ENCODE measurements around the gene KIAA0930.

KIAA0930 gene

GRCh38 chr22:45157907-45158306, 82.8 kb downstream of the KIAA0930 start:
- Histone ChIP-seq H3K27ac (ENCODE audit: insufficient read depth in 1 of 2, low read depth in 1 of 2, low read length in 2 of 2, poor library complexity in 1 of 2, severe bottlenecking in 2 of 2) (no peak overlapping the region), H3K27me3 (replicated peaks in 2 of 5; ENCODE audit: control insufficient read depth in 4 of 5, insufficient read depth in 5 of 5, low read length in 4 of 5) (no peaks in the 10 kb centered on the region), H3K36me3 (ENCODE audit: control insufficient read depth in 4 of 4, insufficient read depth in 4 of 4, low read length in 3 of 4) (peaks cover 2 to 29% (median 8%) of the 10 kb centered on the region in 4 experiments), H3K9me3 (ENCODE audit: control extremely low read depth in 1 of 5, control insufficient read depth in 4 of 5, insufficient read depth in 2 of 5, low read depth in 1 of 5, low read length in 4 of 5) (no peaks in the 10 kb centered on the region), H3K4me1 (ENCODE audit: control extremely low read depth in 1 of 4, control insufficient read depth in 4 of 4, insufficient read depth in 4 of 4, low read length in 3 of 4) (peaks cover 11 to 40% (median 17%) of the 10 kb centered on the region in 4 experiments), H3K4me3 (ENCODE audit: control insufficient read depth in 1 of 7, extremely low read depth in 1 of 7, insufficient read depth in 4 of 7, low read depth in 2 of 7, low read length in 6 of 7) (peak overlapping the region in 1 of 7 experiments; percentile 37)
- POLR2A ChIA-PET: no interaction called here
- CTCF ChIA-PET: no interaction called here
- no peak for DNase-seq
- WGBS (ENCODE audit: insufficient coverage): 50% methylated on average over 2 of the region's 3 CpGs

GRCh38 chr22:45155050-45155840, 85.4 kb downstream of the KIAA0930 start:
- ChIA-PET CTCF (interaction anchor here (0.8 kb wide), 1 partner anchor 15 kb away, joined by 3 read pairs; no protein-coding TSS in a partner anchor), POLR2A (no interaction called here)
- WGBS (ENCODE audit: insufficient coverage): 96% methylated on average over 5 of the region's 9 CpGs
- H3K9me3 ChIP-seq (ENCODE audit: control extremely low read depth in 1 of 5, control insufficient read depth in 4 of 5, insufficient read depth in 2 of 5, low read depth in 1 of 5, low read length in 4 of 5): no peaks in the 10 kb centered on the region
- no peak overlapping the region for H3K27ac ChIP-seq (ENCODE audit: insufficient read depth in 1 of 2, low read depth in 1 of 2, low read length in 2 of 2, poor library complexity in 1 of 2, severe bottlenecking in 2 of 2)
- no peak overlapping the region for H3K4me3 ChIP-seq (ENCODE audit: control insufficient read depth in 1 of 7, extremely low read depth in 1 of 7, insufficient read depth in 4 of 7, low read depth in 2 of 7, low read length in 6 of 7)
- no peaks in the 10 kb centered on the region for H3K27me3 ChIP-seq (replicated peaks in 2 of 5; ENCODE audit: control insufficient read depth in 4 of 5, insufficient read depth in 5 of 5, low read length in 4 of 5)
- H3K36me3 ChIP-seq (ENCODE audit: control insufficient read depth in 4 of 4, insufficient read depth in 4 of 4, low read length in 3 of 4): peaks cover 2 to 37% (median 12%) of the 10 kb centered on the region in 4 experiments
- H3K4me1 ChIP-seq (ENCODE audit: control extremely low read depth in 1 of 4, control insufficient read depth in 4 of 4, insufficient read depth in 4 of 4, low read length in 3 of 4): peaks cover 4 to 26% (median 10%) of the 10 kb centered on the region in 4 experiments
- DNase-seq: no peak

- no peak for DNase-seq
- no peaks in the 10 kb centered on the region for H3K27me3 ChIP-seq (replicated peaks in 2 of 5; ENCODE audit: control insufficient read depth in 4 of 5, insufficient read depth in 5 of 5, low read length in 4 of 5)
- POLR2A ChIA-PET: no interaction called here
- H3K36me3 ChIP-seq (ENCODE audit: control insufficient read depth in 4 of 4, insufficient read depth in 4 of 4, low read length in 3 of 4): peaks cover 2 to 39% (median 12%) of the 10 kb centered on the region in 4 experiments
- peaks cover 0 to 17% (median 1%) of the 10 kb centered on the region in 4 experiments for H3K4me1 ChIP-seq (ENCODE audit: control extremely low read depth in 1 of 4, control insufficient read depth in 4 of 4, insufficient read depth in 4 of 4, low read length in 3 of 4)
- no peak overlapping the region for H3K27ac ChIP-seq (ENCODE audit: insufficient read depth in 1 of 2, low read depth in 1 of 2, low read length in 2 of 2, poor library complexity in 1 of 2, severe bottlenecking in 2 of 2)
- no peak overlapping the region for H3K4me3 ChIP-seq (ENCODE audit: control insufficient read depth in 1 of 7, extremely low read depth in 1 of 7, insufficient read depth in 4 of 7, low read depth in 2 of 7, low read length in 6 of 7)
- WGBS (ENCODE audit: insufficient coverage): 100% methylated on average over 3 of the region's 3 CpGs
- H3K9me3 ChIP-seq (ENCODE audit: control extremely low read depth in 1 of 5, control insufficient read depth in 4 of 5, insufficient read depth in 2 of 5, low read depth in 1 of 5, low read length in 4 of 5): no peaks in the 10 kb centered on the region
- CTCF ChIA-PET: no interaction called here
Observed at GRCh38 chr22:45154383-45154782, 86.3 kb downstream of the KIAA0930 start.

GRCh38 chr22:45151503-45151902, 89.2 kb downstream of the KIAA0930 start:
- Histone ChIP-seq H3K36me3 (ENCODE audit: control insufficient read depth in 4 of 4, insufficient read depth in 4 of 4, low read length in 3 of 4) (peaks cover 0 to 23% (median 6%) of the 10 kb centered on the region in 4 experiments), H3K4me1 (ENCODE audit: control extremely low read depth in 1 of 4, control insufficient read depth in 4 of 4, insufficient read depth in 4 of 4, low read length in 3 of 4) (no peaks in the 10 kb centered on the region), H3K9me3 (ENCODE audit: control extremely low read depth in 1 of 5, control insufficient read depth in 4 of 5, insufficient read depth in 2 of 5, low read depth in 1 of 5, low read length in 4 of 5) (no peaks in the 10 kb centered on the region), H3K27ac (ENCODE audit: insufficient read depth in 1 of 2, low read depth in 1 of 2, low read length in 2 of 2, poor library complexity in 1 of 2, severe bottlenecking in 2 of 2) (no peak overlapping the region), H3K27me3 (replicated peaks in 2 of 5; ENCODE audit: control insufficient read depth in 4 of 5, insufficient read depth in 5 of 5, low read length in 4 of 5) (no peaks in the 10 kb centered on the region), H3K4me3 (ENCODE audit: control insufficient read depth in 1 of 7, extremely low read depth in 1 of 7, insufficient read depth in 4 of 7, low read depth in 2 of 7, low read length in 6 of 7) (no peak overlapping the region)
- 54% methylated on average over 3 of the region's 6 CpGs for whole genome bisulfite sequencing (ENCODE audit: insufficient coverage)
- CTCF ChIA-PET: interaction anchor here (1.2 kb wide), 1 partner anchor 9 kb away, joined by 4 read pairs; no protein-coding TSS in a partner anchor
- peak in 1 of 3 donors; percentile 65 for DNase-seq
- POLR2A ChIA-PET: interaction anchor here (1.6 kb wide), 1 partner anchor 10 kb away, joined by 8 read pairs; no protein-coding TSS in a partner anchor

GRCh38 chr22:45150139-45150538, 90.6 kb downstream of the KIAA0930 start:
- peaks cover 0 to 14% (median 6%) of the 10 kb centered on the region in 4 experiments for H3K36me3 ChIP-seq (ENCODE audit: control insufficient read depth in 4 of 4, insufficient read depth in 4 of 4, low read length in 3 of 4)
- H3K27me3 ChIP-seq (replicated peaks in 2 of 5; ENCODE audit: control insufficient read depth in 4 of 5, insufficient read depth in 5 of 5, low read length in 4 of 5): no peaks in the 10 kb centered on the region
- 33% methylated on average over 1 of the region's 2 CpGs for WGBS (ENCODE audit: insufficient coverage)
- POLR2A ChIA-PET: no interaction called here
- no peaks in the 10 kb centered on the region for H3K9me3 ChIP-seq (ENCODE audit: control extremely low read depth in 1 of 5, control insufficient read depth in 4 of 5, insufficient read depth in 2 of 5, low read depth in 1 of 5, low read length in 4 of 5)
- no peaks in the 10 kb centered on the region for H3K4me1 ChIP-seq (ENCODE audit: control extremely low read depth in 1 of 4, control insufficient read depth in 4 of 4, insufficient read depth in 4 of 4, low read length in 3 of 4)
- CTCF ChIA-PET: interaction anchor here (1.9 kb wide), 1 partner anchor 15 kb away, joined by 5 read pairs; no protein-coding TSS in a partner anchor
- DNase-seq: no peak
- H3K4me3 ChIP-seq (ENCODE audit: control insufficient read depth in 1 of 7, extremely low read depth in 1 of 7, insufficient read depth in 4 of 7, low read depth in 2 of 7, low read length in 6 of 7): no peak overlapping the region
- no peak overlapping the region for H3K27ac ChIP-seq (ENCODE audit: insufficient read depth in 1 of 2, low read depth in 1 of 2, low read length in 2 of 2, poor library complexity in 1 of 2, severe bottlenecking in 2 of 2)

GRCh38 chr22:45149671-45150070, 91.0 kb downstream of the KIAA0930 start:
- Histone ChIP-seq H3K36me3 (ENCODE audit: control insufficient read depth in 4 of 4, insufficient read depth in 4 of 4, low read length in 3 of 4) (peaks cover 0 to 13% (median 6%) of the 10 kb centered on the region in 4 experiments), H3K9me3 (ENCODE audit: control extremely low read depth in 1 of 5, control insufficient read depth in 4 of 5, insufficient read depth in 2 of 5, low read depth in 1 of 5, low read length in 4 of 5) (no peaks in the 10 kb centered on the region), H3K27ac (ENCODE audit: insufficient read depth in 1 of 2, low read depth in 1 of 2, low read length in 2 of 2, poor library complexity in 1 of 2, severe bottlenecking in 2 of 2) (no peak overlapping the region), H3K4me3 (ENCODE audit: control insufficient read depth in 1 of 7, extremely low read depth in 1 of 7, insufficient read depth in 4 of 7, low read depth in 2 of 7, low read length in 6 of 7) (no peak overlapping the region), H3K27me3 (replicated peaks in 2 of 5; ENCODE audit: control insufficient read depth in 4 of 5, insufficient read depth in 5 of 5, low read length in 4 of 5) (no peaks in the 10 kb centered on the region), H3K4me1 (ENCODE audit: control extremely low read depth in 1 of 4, control insufficient read depth in 4 of 4, insufficient read depth in 4 of 4, low read length in 3 of 4) (no peaks in the 10 kb centered on the region)
- POLR2A ChIA-PET: no interaction called here
- CTCF ChIA-PET: interaction anchor here (1.2 to 1.9 kb wide), 2 partner anchors 16 to 47 kb away, joined by 3 to 5 read pairs; no protein-coding TSS in a partner anchor
- no CpG with 5 or more reads among the region's 2 CpGs for WGBS (ENCODE audit: insufficient coverage)
- no peak for DNase-seq

- Histone ChIP-seq H3K4me1 (ENCODE audit: control extremely low read depth in 1 of 4, control insufficient read depth in 4 of 4, insufficient read depth in 4 of 4, low read length in 3 of 4) (no peaks in the 10 kb centered on the region), H3K9me3 (ENCODE audit: control extremely low read depth in 1 of 5, control insufficient read depth in 4 of 5, insufficient read depth in 2 of 5, low read depth in 1 of 5, low read length in 4 of 5) (peaks cover 0 to 8% (median 0%) of the 10 kb centered on the region in 5 experiments), H3K4me3 (ENCODE audit: control insufficient read depth in 1 of 7, extremely low read depth in 1 of 7, insufficient read depth in 4 of 7, low read depth in 2 of 7, low read length in 6 of 7) (no peak overlapping the region), H3K36me3 (ENCODE audit: control insufficient read depth in 4 of 4, insufficient read depth in 4 of 4, low read length in 3 of 4) (peaks cover 0 to 4% (median 0%) of the 10 kb centered on the region in 4 experiments), H3K27ac (ENCODE audit: insufficient read depth in 1 of 2, low read depth in 1 of 2, low read length in 2 of 2, poor library complexity in 1 of 2, severe bottlenecking in 2 of 2) (no peak overlapping the region), H3K27me3 (replicated peaks in 2 of 5; ENCODE audit: control insufficient read depth in 4 of 5, insufficient read depth in 5 of 5, low read length in 4 of 5) (no peaks in the 10 kb centered on the region)
- no CpG with 5 or more reads among the region's 1 CpG for WGBS (ENCODE audit: insufficient coverage)
- ChIA-PET POLR2A (no interaction called here), CTCF (no interaction called here)
- no peak for DNase-seq
Observed at GRCh38 chr22:45144916-45145315, 95.8 kb downstream of the KIAA0930 start.

Data from common myeloid progenitor, CD34-positive (primary cell).